WERI-Rb-1 (cell line): ENCODE results near the gene SUSD6.

Experiments
- DNase-seq: peaks from one replicate; pipeline ENCODE4 v3.0.0-alpha.2; 2020
- H3K27ac ChIP-seq: fragments of 250-450 bp; sonication (Bioruptor Pico); 2 replicates; pipeline ENCODE4 v1.5.1; 2020; ENCODE audit warnings: mild to moderate bottlenecking, moderate library complexity
- H3K27me3 ChIP-seq: fragments of 250-450 bp; sonication (Bioruptor Pico); 2 replicates; pipeline ENCODE4 v1.5.1; 2021; ENCODE audit warnings: mild to moderate bottlenecking, low read depth, moderate library complexity; ENCODE audit not compliant: insufficient read depth, severe bottlenecking
- H3K36me3 ChIP-seq: fragments of 250-450 bp; sonication (Bioruptor Pico); 2 replicates; pipeline ENCODE4 v1.5.1; 2020; ENCODE audit warnings: mild to moderate bottlenecking, moderate library complexity
- H3K4me3 ChIP-seq: 2 replicates; pipeline ENCODE4 v1.5.1; 2011; ENCODE audit warnings: low read depth, mild to moderate bottlenecking, control low read depth, low read length
- H3K9me3 ChIP-seq: fragments of 250-450 bp; sonication (Bioruptor Pico); 2 replicates; pipeline ENCODE4 v1.5.1; 2021; ENCODE audit warnings: mild to moderate bottlenecking, moderate library complexity; ENCODE audit not compliant: severe bottlenecking
- TF ChIP-seq, protein P1 (sequence below): IDR thresholded peaks from 2 replicates; pipeline ENCODE4 v1.5.1; 2011; ENCODE audit warnings: low read depth, mild to moderate bottlenecking, control low read depth, inconsistent platforms, low read length

Gene SUSD6

DNA sequence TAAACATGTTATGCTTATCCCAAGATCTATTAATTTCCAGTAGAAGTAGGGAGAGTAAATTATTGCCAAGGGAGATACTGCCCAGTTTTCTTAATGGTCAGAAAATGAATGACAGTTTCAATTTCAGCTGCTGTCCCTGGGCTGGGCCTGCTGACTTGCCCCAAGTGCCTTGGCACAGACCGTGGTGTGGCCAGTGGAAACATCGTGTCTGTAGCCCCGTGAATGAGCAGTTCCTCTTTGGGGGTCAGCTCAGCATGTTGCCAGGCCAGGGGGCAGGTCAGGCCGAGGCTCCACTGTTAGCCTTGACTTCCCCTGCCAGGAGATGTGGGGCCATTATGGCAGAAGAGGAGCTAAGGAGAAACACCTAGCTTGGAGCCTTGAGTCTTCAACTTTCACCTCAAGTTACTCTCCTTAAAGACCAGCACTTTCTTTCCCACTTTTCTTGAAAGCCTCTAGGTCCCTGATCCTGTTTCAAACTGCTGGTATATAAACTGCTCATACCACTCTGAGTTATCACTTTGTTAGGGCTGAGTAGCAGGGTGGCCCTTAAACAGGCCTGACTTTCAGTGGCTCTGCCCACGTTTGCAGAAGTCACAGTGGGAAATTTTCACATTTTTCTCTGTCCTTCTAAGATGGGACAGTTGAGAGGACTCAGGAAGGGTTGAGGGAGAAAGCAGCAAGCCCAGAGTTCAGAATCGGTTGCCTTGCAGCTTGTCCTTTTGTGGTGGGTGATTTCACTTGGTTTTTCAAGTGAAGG is 73.2 kb downstream of the SUSD6 start:
- H3K27ac ChIP-seq, result no peak overlapping the region
- TF ChIP-seq, protein P1, sequence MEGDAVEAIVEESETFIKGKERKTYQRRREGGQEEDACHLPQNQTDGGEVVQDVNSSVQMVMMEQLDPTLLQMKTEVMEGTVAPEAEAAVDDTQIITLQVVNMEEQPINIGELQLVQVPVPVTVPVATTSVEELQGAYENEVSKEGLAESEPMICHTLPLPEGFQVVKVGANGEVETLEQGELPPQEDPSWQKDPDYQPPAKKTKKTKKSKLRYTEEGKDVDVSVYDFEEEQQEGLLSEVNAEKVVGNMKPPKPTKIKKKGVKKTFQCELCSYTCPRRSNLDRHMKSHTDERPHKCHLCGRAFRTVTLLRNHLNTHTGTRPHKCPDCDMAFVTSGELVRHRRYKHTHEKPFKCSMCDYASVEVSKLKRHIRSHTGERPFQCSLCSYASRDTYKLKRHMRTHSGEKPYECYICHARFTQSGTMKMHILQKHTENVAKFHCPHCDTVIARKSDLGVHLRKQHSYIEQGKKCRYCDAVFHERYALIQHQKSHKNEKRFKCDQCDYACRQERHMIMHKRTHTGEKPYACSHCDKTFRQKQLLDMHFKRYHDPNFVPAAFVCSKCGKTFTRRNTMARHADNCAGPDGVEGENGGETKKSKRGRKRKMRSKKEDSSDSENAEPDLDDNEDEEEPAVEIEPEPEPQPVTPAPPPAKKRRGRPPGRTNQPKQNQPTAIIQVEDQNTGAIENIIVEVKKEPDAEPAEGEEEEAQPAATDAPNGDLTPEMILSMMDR, result no peak
- no peak for DNase-seq
- H3K9me3 ChIP-seq, result no peaks in the 10 kb centered on the region
- no peak overlapping the region for H3K4me3 ChIP-seq
- no peaks in the 10 kb centered on the region for H3K27me3 ChIP-seq
- H3K36me3 ChIP-seq, result peaks cover 3% of the 10 kb centered on the region; the same call in 1 of the 2 replicates

DNA sequence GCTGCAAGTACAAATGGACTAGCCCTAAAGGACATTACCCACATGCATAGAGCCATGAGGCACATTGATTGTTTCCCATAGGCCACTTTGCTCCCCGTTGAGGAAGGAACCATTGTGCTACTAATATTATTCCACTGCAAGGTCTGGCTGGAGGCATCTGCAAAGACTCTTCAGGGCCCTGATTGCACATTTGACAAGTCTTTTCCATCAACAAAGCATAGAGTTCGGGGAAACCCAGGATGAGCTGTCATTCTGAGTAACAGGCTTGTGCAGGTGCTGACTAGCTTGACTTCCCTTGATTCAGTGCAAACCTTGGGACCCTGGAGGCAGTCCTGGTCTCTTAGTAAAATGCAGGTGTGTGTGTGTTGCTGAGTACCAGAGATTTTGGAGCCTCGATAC is 73.8 kb downstream of the SUSD6 start:
- peaks cover 3% of the 10 kb centered on the region for H3K36me3 ChIP-seq
- H3K27me3 ChIP-seq, result no peaks in the 10 kb centered on the region
- H3K9me3 ChIP-seq, result no peaks in the 10 kb centered on the region
- H3K4me3 ChIP-seq, result no peak overlapping the region
- no peak for DNase-seq
- no peak overlapping the region for H3K27ac ChIP-seq
- TF ChIP-seq, protein P1, result no peak

DNA sequence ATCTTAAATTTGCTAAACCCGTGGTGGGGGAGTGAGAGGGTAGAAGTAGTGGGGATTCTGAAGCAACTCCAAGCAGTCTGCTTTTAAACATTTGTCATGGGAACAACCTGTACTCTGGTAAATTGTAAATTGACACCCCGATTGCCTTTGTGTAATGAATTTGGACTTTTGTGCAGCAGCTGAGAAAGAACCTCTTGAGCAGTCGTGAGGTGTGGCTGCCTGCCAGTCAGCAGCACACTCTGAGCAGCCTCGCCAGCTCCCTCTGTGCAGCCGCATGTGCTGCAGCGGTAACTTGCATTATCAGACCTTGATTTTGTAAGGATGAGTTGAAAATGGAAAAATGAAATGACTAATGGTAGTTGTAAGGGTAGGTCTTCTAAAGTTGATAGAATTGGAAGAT is 74.3 kb downstream of the SUSD6 start:
- no peak overlapping the region for H3K27ac ChIP-seq
- DNase-seq, result no peak
- H3K9me3 ChIP-seq, result no peaks in the 10 kb centered on the region
- TF ChIP-seq, protein P1, result no peak
- H3K27me3 ChIP-seq, result no peaks in the 10 kb centered on the region
- H3K36me3 ChIP-seq, result peaks cover 3% of the 10 kb centered on the region
- no peak overlapping the region for H3K4me3 ChIP-seq

DNA sequence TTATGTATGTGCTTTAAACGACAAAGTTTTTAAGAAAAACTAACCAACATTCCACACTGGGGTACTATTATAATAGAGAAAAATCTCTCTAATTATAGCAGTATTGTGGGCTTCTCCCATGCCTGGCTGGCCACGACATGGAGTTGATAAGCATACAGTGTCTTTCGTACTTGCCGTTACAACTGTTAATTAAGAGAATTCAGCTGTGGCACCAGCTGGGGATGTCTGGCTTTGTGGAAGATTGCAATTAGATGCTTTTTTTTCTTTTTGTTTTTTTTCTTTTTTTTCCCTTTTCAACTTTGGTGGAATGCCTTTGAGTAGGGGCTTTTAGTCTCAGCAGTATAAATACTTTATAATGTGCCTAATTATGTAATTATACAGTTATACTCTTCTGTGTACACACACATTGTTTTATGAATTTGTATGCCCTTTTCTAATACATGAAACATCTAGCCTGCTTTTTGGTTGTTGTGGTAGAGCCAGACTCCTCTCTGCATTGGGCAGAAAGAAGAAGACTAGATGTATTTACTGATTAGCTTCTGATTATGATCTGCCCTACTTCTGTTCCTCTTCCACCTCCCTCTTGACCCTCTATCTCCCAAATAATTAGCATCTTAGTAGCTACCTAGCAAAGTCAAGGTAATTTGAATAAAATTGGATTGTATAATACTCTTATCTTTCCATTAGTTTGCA is 76.4 kb downstream of the SUSD6 start:
- H3K27me3 ChIP-seq, result no peaks in the 10 kb centered on the region
- H3K27ac ChIP-seq, result no peak overlapping the region; the same call in 1 of the 2 replicates
- DNase-seq, result no peak

DNA sequence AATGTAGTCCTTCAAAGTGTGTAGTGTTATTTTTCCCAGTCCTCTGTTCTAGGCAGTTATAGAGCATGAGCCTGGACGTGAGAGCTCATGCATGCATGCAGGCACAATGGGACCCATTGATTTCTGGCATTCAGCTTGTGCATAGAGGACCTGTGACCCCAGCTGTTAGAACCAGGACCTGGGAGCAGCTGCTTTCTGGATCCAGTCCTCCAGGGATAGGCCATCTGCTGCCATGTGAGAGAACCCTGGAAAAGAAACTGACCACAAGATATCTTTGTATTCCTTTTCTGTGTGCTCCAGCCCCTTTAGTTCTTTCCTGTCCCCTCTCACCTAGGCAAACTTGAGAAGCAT is 76.9 kb downstream of the SUSD6 start:
- H3K27me3 ChIP-seq, result no peaks in the 10 kb centered on the region
- no peak for DNase-seq
- H3K27ac ChIP-seq, result no peak overlapping the region; the same call in 1 of the 2 replicates
- H3K4me3 ChIP-seq, result no peak overlapping the region
- H3K36me3 ChIP-seq, result peaks cover 8% of the 10 kb centered on the region
- TF ChIP-seq, protein P1, result no peak
- H3K9me3 ChIP-seq, result no peaks in the 10 kb centered on the region

More for the DNA sequence above, 76.4 kb downstream of the SUSD6 start:
- Histone ChIP-seq H3K4me3 (no peak overlapping the region), H3K9me3 (no peaks in the 10 kb centered on the region), H3K36me3 (peaks cover 8% of the 10 kb centered on the region)
- TF ChIP-seq, protein P1, result no peak
